HepG2 (cell line): Measurements from ENCODE around the gene LITAF. TPM values are rescaled to one million over a fixed set of nuclear protein-coding genes. Genes with fewer than 3 reads are reported as not detected.

Source experiments
- ATAC-seq: fragments of 200-7000 bp; cut with Tn5 transposase; 3 replicates; pipeline ENCODE4 v1.9.1; 2020; ENCODE audit warnings: mild to moderate bottlenecking, moderate library complexity
- BruUV-seq: library from RNA; stranded (reverse); fragments of 400-500 nt; replicated peaks from 2 replicates; lab custom pipeline; 2021; lab: Mats Ljungman, UMichigan
- CTCF ChIA-PET: fragments of 300-600 bp; formaldehyde crosslinking; extraction: SDS; loops from one replicate; lab custom pipeline; 2021; ENCODE audit warnings: low total read pairs, inconsistent platforms, low intra/inter-chr PET ratio; lab: Yijun Ruan, JAX
- POLR2A ChIA-PET: fragments of 350-600 bp; sonication (Branson Sonifier 250); formaldehyde crosslinking; loops from one replicate; lab custom pipeline; 2020; ENCODE audit warnings: antibody characterized with exemption, inconsistent platforms; lab: Yijun Ruan, JAX
- DNase-seq: peaks from one replicate; pipeline ENCODE4 v3.0.0-alpha.2; 2015; ENCODE audit warnings: low spot score
- FAIRE-seq: peaks from 3 replicates; lab custom pipeline; 2011; peaks lifted over from hg19 to GRCh38; lab: Jason Lieb, UNC
- H2AFZ ChIP-seq: one replicate; pipeline ENCODE4 v1.6.1; 2011; ENCODE audit warnings: low read length, inconsistent platforms
- H3K27ac ChIP-seq: fragments of 300-600 bp; 3 replicates; pipeline ENCODE4 v1.8.0; 2011; ENCODE audit warnings: mixed run types, mild to moderate bottlenecking, mixed read lengths, low read length, inconsistent platforms; ENCODE audit not compliant: insufficient read depth; ENCODE audit errors: extremely low read length
- H3K27me3 ChIP-seq, 2 experiments: fragments of 200-600 bp in 1 of 2; 2 replicates in 1 of 2; 3 replicates in 1 of 2; pipeline versions ENCODE4 v1.6.0 to v1.8.0; 2011; ENCODE audit warnings: low read length in 2 of 2, mild to moderate bottlenecking in 2 of 2, moderate library complexity in 2 of 2, inconsistent platforms in 1 of 2; ENCODE audit not compliant: insufficient read depth in 2 of 2, control insufficient read depth in 1 of 2
- H3K36me3 ChIP-seq, 2 experiments: fragments of 200-600 bp in 1 of 2; replicated peaks in 1 of 2; 2 replicates in 1 of 2; 3 replicates in 1 of 2; pipeline versions ENCODE4 v1.5.1 to v1.8.0; 2011; ENCODE audit warnings: low read length in 2 of 2, inconsistent platforms in 1 of 2; ENCODE audit not compliant: insufficient read depth in 2 of 2, control insufficient read depth in 1 of 2
- H3K4me1 ChIP-seq: 2 replicates; pipeline ENCODE4 v1.5.1; 2012; ENCODE audit warnings: low read length, inconsistent platforms; ENCODE audit not compliant: insufficient read depth
- H3K4me2 ChIP-seq: 2 replicates; pipeline ENCODE4 v1.6.0; 2011; ENCODE audit warnings: low read depth, low read length, inconsistent platforms
- H3K4me3 ChIP-seq, 3 experiments: fragments of 200-600 bp in 1 of 3; sonication (generic), shearing (Covaris generic) in 1 of 3; replicated peaks in 1 of 3; 2 replicates each; pipeline ENCODE4 v1.5.1; 2011 to 2016; ENCODE audit warnings: low read length in 3 of 3, inconsistent platforms in 2 of 3, low read depth in 2 of 3, mild to moderate bottlenecking in 2 of 3, control low read depth in 1 of 3, mixed read lengths in 1 of 3; ENCODE audit not compliant: insufficient read depth in 1 of 3
- H3K79me2 ChIP-seq: one replicate; pipeline ENCODE4 v1.6.1; 2011; ENCODE audit warnings: low read length, inconsistent platforms; ENCODE audit not compliant: insufficient read depth
- H3K9ac ChIP-seq: 2 replicates; pipeline ENCODE4 v1.6.0; 2011; ENCODE audit warnings: mild to moderate bottlenecking, low read depth, low read length, inconsistent platforms; ENCODE audit not compliant: insufficient read depth
- H3K9me3 ChIP-seq: 2 replicates; pipeline ENCODE4 v1.5.1; 2012; ENCODE audit warnings: mild to moderate bottlenecking, low read length
- H4K20me1 ChIP-seq: 2 replicates; pipeline ENCODE4 v1.6.0; 2011; ENCODE audit warnings: inconsistent platforms, mild to moderate bottlenecking, low read length, moderate library complexity; ENCODE audit not compliant: insufficient read depth
- CSRNP1 ChIP-seq: sonication (generic); formaldehyde crosslinking; IDR thresholded peaks from 2 replicates; pipeline ENCODE4 v1.8.1; 2023; ENCODE audit warnings: mild to moderate bottlenecking, missing genetic modification reagents
- FOXC1 ChIP-seq: sonication (generic); formaldehyde crosslinking; IDR thresholded peaks from 2 replicates; pipeline ENCODE4 v1.8.0; 2022; ENCODE audit warnings: mild to moderate bottlenecking, missing genetic modification reagents, borderline replicate concordance
- KAT8 ChIP-seq: IDR thresholded peaks from 2 replicates; pipeline ENCODE4 v1.6.1; 2016; ENCODE audit warnings: missing genetic modification reagents, missing compliant biosample characterization
- SRY ChIP-seq: sonication (generic); formaldehyde crosslinking; IDR thresholded peaks from 2 replicates; pipeline ENCODE4 v1.8.0; 2022; ENCODE audit warnings: mild to moderate bottlenecking, missing genetic modification reagents
- ZNF124 ChIP-seq: sonication (generic); formaldehyde crosslinking; IDR thresholded peaks from 2 replicates; pipeline ENCODE4 v1.4.0; 2020; ENCODE audit warnings: missing genetic modification reagents
- ZNF232 ChIP-seq: sonication (generic); formaldehyde crosslinking; IDR thresholded peaks from 2 replicates; pipeline ENCODE4 v1.4.0; 2020; ENCODE audit warnings: missing genetic modification reagents, borderline replicate concordance
- ZNF75D ChIP-seq: sonication (generic); formaldehyde crosslinking; IDR thresholded peaks from 2 replicates; pipeline ENCODE4 v1.8.1; 2023; ENCODE audit warnings: missing genetic modification reagents, mild to moderate bottlenecking, borderline replicate concordance
- WGBS: methylation state at CpG from one replicate; pipeline ENCODE4 v1.1.6; 2017; ENCODE audit warnings: low lambda C conversion rate; 5-methylcytosine and 5-hydroxymethylcytosine counted together
- in situ Hi-C: cut with HindIII; loops from 2 replicates; pipeline ENCODE4 v1.10.0; 2017; ENCODE audit warnings: low pct_unique_long_range_greater_than_20kb; ENCODE audit not compliant: extremely low pct_ligation_motif_present
- intact Hi-C: fragments of 100-400 bp; cut with micrococcal nuclease; formaldehyde crosslinking; loops from one replicate; pipeline ENCODE4 v1.10.0; 2022; ENCODE audit not compliant: unreplicated experiment
- polyA plus RNA-seq, 8 experiments: library from polyadenylated mRNA; depleted of rRNA in 3 of 8; stranded (reverse) in 7 of 8; unstranded in 1 of 8; fragments of >200 nt; fragmentation: Illumina TruSeq in 4 of 8; extraction: Trizol in 4 of 8; gene quantifications; 2 replicates each; pipeline versions ENCODE4 v1.2.1 to v1.2.3, GENCODE V29; 2011 to 2016; ENCODE audit warnings: low read depth in 4 of 8, missing spikeins in 1 of 8, mixed read lengths in 1 of 8; ENCODE audit not compliant: insufficient read depth in 1 of 8
- total RNA-seq, 5 experiments: library from RNA; depleted of rRNA; stranded (reverse); fragments of >200 nt; fragmentation: Illumina TruSeq; extraction: Trizol; gene quantifications; 2 replicates each; pipeline ENCODE4 v1.2.3, GENCODE V29; 2016; ENCODE audit warnings: low read depth in 1 of 5
- TF ChIP-seq, protein P1 (sequence below), 2 experiments: fragments of 450-650 bp in 1 of 2; sonication (generic) in 1 of 2; formaldehyde crosslinking; IDR thresholded peaks; 2 replicates each; pipeline versions ENCODE4 v1.5.0 to v1.8.0; 2020 to 2022; ENCODE audit warnings: mild to moderate bottlenecking in 1 of 2, missing genetic modification reagents in 1 of 2

LITAF gene
- total and polyA plus RNA-seq, 2 of the 13 experiments (the other 11 are each of a cell fraction or from before 2014, with no cell fraction given): 80.1 to 141 TPM

DNA sequence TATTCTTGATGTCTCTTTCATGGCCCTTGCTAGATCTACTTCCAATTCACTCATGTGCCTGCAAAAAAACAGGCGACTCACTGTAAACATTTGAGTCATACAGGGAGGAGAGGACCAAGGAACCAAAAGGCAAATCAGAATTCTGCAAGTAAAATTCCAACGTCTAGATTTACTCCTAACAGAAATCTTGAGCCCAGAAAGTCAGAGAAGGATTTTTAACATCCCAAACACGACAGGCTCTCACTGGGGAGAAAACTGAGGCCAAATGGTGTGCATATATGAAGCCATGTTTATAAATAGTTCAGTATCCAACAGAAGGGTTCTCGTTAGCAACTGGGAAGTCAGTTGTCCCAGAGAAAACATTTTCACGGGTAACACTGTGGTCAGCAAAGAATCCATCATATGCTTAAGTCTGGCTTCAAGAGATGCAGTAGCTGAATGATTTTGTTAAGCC, 40.1 kb downstream of the LITAF start:
- CTCF ChIA-PET: no interaction called here
- DNase-seq: no peak
- in situ Hi-C loops: no loop called here

More for the DNA sequence above, 40.1 kb downstream of the LITAF start:
- intact Hi-C loops: no loop called here
- Histone ChIP-seq H3K4me3 (no peak overlapping the region), H4K20me1 (no peaks in the 10 kb centered on the region), H3K36me3 (peaks cover 21 to 39% of the 10 kb centered on the region in 2 experiments; a peak in 4 of 5 replicates), H3K4me1 (peaks cover under 1% of the 10 kb centered on the region; the same call in 1 of the 2 replicates), H3K9me3 (no peaks in the 10 kb centered on the region), H3K27me3 (no peaks in the 10 kb centered on the region), H3K27ac (no peak overlapping the region), H2AFZ (no peak overlapping the region), H3K79me2 (no peaks in the 10 kb centered on the region), H3K9ac (no peak overlapping the region), H3K4me2 (no peak overlapping the region)
- POLR2A ChIA-PET: no interaction called here
- ATAC-seq (no peak), FAIRE-seq (no peak)
- WGBS: 83% methylated on average over 5 of the region's 5 CpGs
- no peak for TF ChIP-seq ZNF124
- no peak for TF ChIP-seq ZNF232 (CRISPR knock-in tag)
- no peak for TF ChIP-seq FOXC1 (CRISPR knock-in tag)
- TF ChIP-seq, protein P1, sequence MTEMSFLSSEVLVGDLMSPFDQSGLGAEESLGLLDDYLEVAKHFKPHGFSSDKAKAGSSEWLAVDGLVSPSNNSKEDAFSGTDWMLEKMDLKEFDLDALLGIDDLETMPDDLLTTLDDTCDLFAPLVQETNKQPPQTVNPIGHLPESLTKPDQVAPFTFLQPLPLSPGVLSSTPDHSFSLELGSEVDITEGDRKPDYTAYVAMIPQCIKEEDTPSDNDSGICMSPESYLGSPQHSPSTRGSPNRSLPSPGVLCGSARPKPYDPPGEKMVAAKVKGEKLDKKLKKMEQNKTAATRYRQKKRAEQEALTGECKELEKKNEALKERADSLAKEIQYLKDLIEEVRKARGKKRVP (CRISPR knock-in tag; IDR thresholded peaks at IDR 0.05): no peak
- 0 out of 2 replicates have a peak, but pooled peaks have one; percentile 41 for TF ChIP-seq ZNF75D (CRISPR knock-in tag)
- no peak for TF ChIP-seq KAT8 (CRISPR knock-in tag)
- TF ChIP-seq CSRNP1 (CRISPR knock-in tag): no peak
- TF ChIP-seq SRY (CRISPR knock-in tag): no peak
- no TSS peak for BruUV-seq
